Tibial nerve (tissue), 4 donors: Measurements from ENCODE around the gene ATP6V1G3. TPM values are rescaled to one million over a fixed set of nuclear protein-coding genes. Genes with fewer than 3 reads are reported as not detected.

Experiments
- DNase-seq, 2 donors: peaks; one replicate each; pipeline ENCODE4 v3.0.0-alpha.2; 2019; ENCODE audit warnings: low spot score in 2 of 2
- H3K27ac ChIP-seq, 4 donors: fragments of 200-600 bp; sonication (generic) in 3 of 4; one replicate each; pipeline ENCODE4 v1.5.1; 2017 to 2019; ENCODE audit warnings: mild to moderate bottlenecking in 1 of 4
- H3K27me3 ChIP-seq, 2 donors: fragments of 200-600 bp; sonication (generic) in 1 of 2; one replicate each; pipeline versions ENCODE4 v1.5.1 to v1.6.0; 2017 to 2019
- H3K36me3 ChIP-seq, 3 donors: fragments of 200-600 bp; sonication (generic); one replicate each; pipeline ENCODE4 v1.5.1; 2018 to 2019
- H3K4me1 ChIP-seq, 4 donors: fragments of 200-600 bp; sonication (generic) in 3 of 4; one replicate each; pipeline ENCODE4 v1.5.1; 2017 to 2019
- H3K4me3 ChIP-seq, 4 donors: fragments of 200-600 bp; sonication (generic) in 3 of 4; one replicate each; pipeline ENCODE4 v1.5.1; 2017 to 2019; ENCODE audit warnings: mild to moderate bottlenecking in 1 of 4, moderate library complexity in 1 of 4
- H3K9me3 ChIP-seq, 4 donors: fragments of 200-600 bp; sonication (generic) in 3 of 4; one replicate each; pipeline ENCODE4 v1.5.1; 2017 to 2019
- CTCF ChIP-seq, 5 experiments: fragments of 200-600 bp in 3 of 5; fragments of 450-650 bp in 2 of 5; sonication (generic) in 3 of 5; IDR thresholded peaks; one replicate each; pipeline ENCODE4 v1.5.1; 2016 to 2019; ENCODE audit warnings: antibody characterized with exemption in 5 of 5, mild to moderate bottlenecking in 3 of 5, moderate library complexity in 2 of 5
- EP300 ChIP-seq, 2 donors: sonication (generic); formaldehyde crosslinking; IDR thresholded peaks; one replicate each; pipeline ENCODE4 v1.6.1; 2017; ENCODE audit warnings: antibody characterized with exemption in 2 of 2, mild to moderate bottlenecking in 1 of 2
- POLR2A ChIP-seq, 2 donors: fragments of 450-650 bp; IDR thresholded peaks; one replicate each; pipeline ENCODE4 v1.6.1; 2017; ENCODE audit warnings: antibody characterized with exemption in 2 of 2, mild to moderate bottlenecking in 2 of 2, moderate library complexity in 2 of 2
- WGBS, 2 donors: methylation state at CpG; one replicate each; pipeline ENCODE4 v1.1.5; 2018; 5-methylcytosine and 5-hydroxymethylcytosine counted together
- total RNA-seq, 4 donors: library from RNA; depleted of rRNA; stranded (reverse); fragments of >200 nt; gene quantifications; one replicate each; pipeline ENCODE4 v1.1.0, GENCODE V29; 2016

Gene ATP6V1G3
- total RNA-seq, 4 donors from 2014 or later = not detected

GRCh38 chr1:198575798-198576641, 35.5 kb upstream of the ATP6V1G3 start:
- 89% methylated on average over 2 of the region's 2 CpGs for WGBS, 2 donors
- no peak overlapping the region for H3K27ac ChIP-seq
- H3K9me3 ChIP-seq = peaks cover 0 to 5% (median 0%) of the 10 kb centered on the region in 4 donors
- no peak overlapping the region for H3K4me3 ChIP-seq
- DNase-seq = no peak
- TF ChIP-seq POLR2A (IDR thresholded peaks at IDR 0.05) (no peak), CTCF (IDR thresholded peaks at IDR 0.05) (no peak), EP300 (IDR thresholded peaks at IDR 0.05) (no peak)
- no peaks in the 10 kb centered on the region for H3K36me3 ChIP-seq
- H3K27me3 ChIP-seq = no peaks in the 10 kb centered on the region
- H3K4me1 ChIP-seq = no peaks in the 10 kb centered on the region

- H3K27me3 ChIP-seq = no peaks in the 10 kb centered on the region
- no peaks in the 10 kb centered on the region for H3K4me1 ChIP-seq
- no peak overlapping the region for H3K4me3 ChIP-seq
- no peaks in the 10 kb centered on the region for H3K36me3 ChIP-seq
- no peaks in the 10 kb centered on the region for H3K9me3 ChIP-seq
- DNase-seq = no peak
- H3K27ac ChIP-seq = no peak overlapping the region
- WGBS, 2 donors = 75 to 77% methylated on average over 1 of the region's 1 CpG
- TF ChIP-seq POLR2A (IDR thresholded peaks at IDR 0.05) (no peak), CTCF (IDR thresholded peaks at IDR 0.05) (no peak), EP300 (IDR thresholded peaks at IDR 0.05) (no peak)
Observed at GRCh38 chr1:198575292-198575691, 34.8 kb upstream of the ATP6V1G3 start.

GRCh38 chr1:198574325-198574724, 33.8 kb upstream of the ATP6V1G3 start:
- Histone ChIP-seq H3K27ac (no peak overlapping the region), H3K36me3 (no peaks in the 10 kb centered on the region), H3K27me3 (no peaks in the 10 kb centered on the region), H3K9me3 (no peaks in the 10 kb centered on the region), H3K4me3 (no peak overlapping the region), H3K4me1 (no peaks in the 10 kb centered on the region)
- TF ChIP-seq POLR2A (IDR thresholded peaks at IDR 0.05) (no peak), CTCF (IDR thresholded peaks at IDR 0.05) (no peak), EP300 (IDR thresholded peaks at IDR 0.05) (no peak)
- WGBS, 2 donors = 74 to 94% methylated on average over 1 of the region's 1 CpG
- DNase-seq = no peak

- 95 to 98% methylated on average over 1 of the region's 1 CpG for WGBS, 2 donors
- H3K4me3 ChIP-seq = no peak overlapping the region
- peaks cover 0 to 4% (median 0%) of the 10 kb centered on the region in 4 donors for H3K4me1 ChIP-seq
- H3K27ac ChIP-seq = no peak overlapping the region
- no peak for DNase-seq
- TF ChIP-seq CTCF (IDR thresholded peaks at IDR 0.05) (no peak), POLR2A (IDR thresholded peaks at IDR 0.05) (no peak), EP300 (IDR thresholded peaks at IDR 0.05) (no peak)
- H3K36me3 ChIP-seq = no peaks in the 10 kb centered on the region
- H3K27me3 ChIP-seq = no peaks in the 10 kb centered on the region
- H3K9me3 ChIP-seq = no peaks in the 10 kb centered on the region
Observed at GRCh38 chr1:198564716-198565115, 24.2 kb upstream of the ATP6V1G3 start.

GRCh38 chr1:198564157-198564556, 23.7 kb upstream of the ATP6V1G3 start:
- Histone ChIP-seq H3K27ac (no peak overlapping the region), H3K9me3 (no peaks in the 10 kb centered on the region), H3K4me3 (no peak overlapping the region), H3K27me3 (no peaks in the 10 kb centered on the region), H3K4me1 (peaks cover 0 to 4% (median 0%) of the 10 kb centered on the region in 4 donors), H3K36me3 (no peaks in the 10 kb centered on the region)
- DNase-seq = no peak
- TF ChIP-seq CTCF (IDR thresholded peaks at IDR 0.05) (no peak), POLR2A (IDR thresholded peaks at IDR 0.05) (no peak), EP300 (IDR thresholded peaks at IDR 0.05) (no peak)
